ENCODE measurements around the gene DNAJC7.

The DNAJC7 gene

DNA sequence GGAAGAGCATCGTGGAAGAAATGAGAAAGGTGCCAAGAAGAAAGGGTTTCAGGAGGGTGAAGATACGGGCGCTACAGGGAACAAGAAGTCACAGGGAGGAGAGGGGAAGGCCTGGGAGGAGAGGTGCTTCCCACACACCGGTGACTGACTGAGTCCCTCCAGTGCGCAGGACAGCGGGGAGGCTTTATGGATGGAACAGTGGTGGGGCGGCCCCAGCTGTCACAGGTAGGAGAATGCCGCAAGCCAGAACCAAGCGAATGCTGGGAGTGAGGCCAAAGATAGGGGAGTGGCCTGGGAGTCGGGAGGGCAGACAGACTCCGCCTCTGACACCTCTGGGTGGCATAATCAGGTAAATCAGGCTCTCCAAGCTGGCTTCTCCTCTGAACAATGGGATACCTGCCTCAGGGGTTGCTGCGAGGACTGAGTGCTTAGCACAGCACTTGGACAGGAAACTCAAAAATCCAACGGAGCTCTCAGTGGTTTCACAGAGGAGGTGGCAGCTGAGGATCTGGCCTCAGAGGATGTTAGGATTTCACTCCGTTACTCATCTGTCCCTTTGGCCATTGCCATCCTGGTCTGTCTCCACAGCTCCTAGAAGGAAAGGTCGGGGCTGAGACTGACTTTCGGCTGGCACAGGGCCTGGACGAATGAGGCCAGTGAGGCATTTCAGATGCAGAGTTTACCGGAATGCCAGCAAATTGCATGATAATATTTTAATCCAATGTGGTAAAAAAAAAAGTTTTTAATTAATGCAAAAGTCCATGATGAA lies 51.4 kb downstream of the DNAJC7 start:
- no peak for DNase-seq (ENCODE audit: low read depth)
- peak overlapping the region; percentile 87 for H3K4me3 ChIP-seq (ENCODE audit: low read depth, low read length)

DNA sequence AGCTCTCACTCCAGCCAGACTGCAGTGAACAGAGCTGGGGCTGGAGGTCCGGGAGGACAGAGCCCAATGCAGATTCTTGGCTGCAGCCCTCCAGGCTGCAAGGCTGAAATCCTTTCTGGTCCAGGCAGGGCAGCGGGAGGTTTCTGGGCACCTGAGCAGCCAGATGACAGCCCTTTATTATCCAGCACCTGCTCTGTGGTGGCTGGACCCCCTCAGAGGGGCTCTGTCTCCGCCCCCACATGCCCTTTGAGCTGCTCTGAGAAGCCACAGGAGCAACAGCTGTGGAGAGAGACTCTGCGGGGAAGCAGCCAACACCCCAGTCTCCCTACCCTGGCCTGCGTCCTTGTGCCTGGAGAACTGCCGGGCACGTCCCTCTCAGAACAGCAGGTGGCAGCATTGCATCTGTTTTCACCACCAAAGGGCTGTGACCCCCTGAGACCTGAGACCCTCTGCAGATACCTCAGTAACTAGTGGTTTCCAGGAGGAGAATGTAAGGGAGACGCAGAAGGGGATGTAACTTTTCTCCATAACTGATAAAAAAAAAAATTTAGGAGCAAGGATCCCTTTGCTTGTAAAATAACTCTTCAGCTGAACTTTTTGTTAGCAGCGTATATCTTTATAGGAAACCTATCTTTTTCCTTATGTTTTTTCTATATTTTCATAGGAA lies 54.3 kb downstream of the DNAJC7 start:
- H3K4me3 ChIP-seq (ENCODE audit: low read depth, low read length): no peak overlapping the region
- DNase-seq (ENCODE audit: low read depth): peak; percentile 40

GRCh38 chr17:41962111-41962510 lies 55.1 kb downstream of the DNAJC7 start:
- H3K4me3 ChIP-seq (ENCODE audit: low read depth, low read length): no peak overlapping the region
- no peak for DNase-seq (ENCODE audit: low read depth)

DNA sequence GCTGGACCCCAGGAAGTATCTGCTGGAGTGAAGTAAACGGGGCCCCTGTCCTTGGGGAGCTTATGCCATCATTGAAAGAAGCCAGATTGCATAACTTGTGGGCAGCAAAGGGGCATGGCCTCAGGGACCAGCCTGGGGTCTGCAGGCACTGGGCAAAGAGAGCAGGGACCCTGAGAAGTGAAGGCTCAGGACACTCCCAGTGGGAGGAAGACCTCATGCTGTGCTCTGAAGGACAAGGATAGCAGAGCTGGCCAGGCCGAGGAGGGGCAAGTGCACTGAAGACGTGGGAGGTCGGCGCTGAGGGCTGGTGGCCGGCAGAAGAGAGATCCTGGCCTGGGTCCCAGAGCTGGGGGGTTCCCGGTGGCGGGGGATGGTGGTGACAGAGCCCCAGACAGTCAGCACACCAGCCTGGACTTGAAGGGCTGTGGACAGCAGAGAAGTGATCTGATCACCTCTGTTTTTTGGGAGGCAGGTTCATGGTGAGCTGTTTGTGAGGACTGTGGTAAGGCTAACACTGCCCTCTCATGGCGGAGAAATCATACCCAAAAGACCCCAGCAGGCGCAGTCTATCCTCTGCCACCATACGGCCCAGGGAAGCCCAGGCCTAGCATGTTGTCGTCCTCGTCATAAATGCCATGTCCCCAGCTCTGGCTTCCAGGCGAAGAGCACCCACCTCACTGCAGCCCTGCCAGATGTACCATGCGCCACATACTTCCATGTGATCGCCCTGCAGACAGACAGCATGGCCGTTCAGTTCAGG lies 57.7 kb downstream of the DNAJC7 start:
- H3K4me3 ChIP-seq (ENCODE audit: low read depth, low read length): no peak overlapping the region
- no peak for DNase-seq (ENCODE audit: low read depth)

GRCh38 chr17:41959030-41959335 lies 58.3 kb downstream of the DNAJC7 start:
- no peak for DNase-seq (ENCODE audit: low read depth)
- H3K4me3 ChIP-seq (ENCODE audit: low read depth, low read length): no peak overlapping the region

DNA sequence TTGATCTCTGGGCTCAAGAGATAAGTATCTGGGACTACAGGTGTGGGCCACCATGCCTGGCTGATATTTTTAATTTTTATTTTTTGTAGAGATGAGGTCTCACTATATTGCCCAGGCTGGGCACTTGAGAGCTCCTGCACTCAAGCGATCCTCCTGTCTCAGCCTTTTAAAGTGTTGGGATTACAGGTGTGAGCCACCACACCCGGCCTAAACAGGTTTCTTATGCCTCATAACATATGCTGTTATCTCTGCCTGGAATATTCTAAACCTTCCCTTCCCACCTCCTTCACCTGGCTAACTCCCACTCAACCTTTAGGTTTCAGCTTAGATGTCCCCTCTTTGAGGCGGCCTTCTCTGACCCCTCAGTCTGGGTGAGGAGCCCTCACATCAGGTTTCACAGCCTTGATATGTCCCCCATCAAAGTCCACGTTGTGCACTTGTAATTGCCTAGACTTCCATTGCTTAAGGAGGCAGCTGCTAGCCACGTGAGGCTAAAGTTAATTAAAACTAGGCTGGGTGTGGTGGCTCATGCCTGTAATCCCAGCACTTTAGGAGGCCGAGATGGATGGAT lies 59.3 kb downstream of the DNAJC7 start:
- DNase-seq (ENCODE audit: low read depth): no peak
- H3K4me3 ChIP-seq (ENCODE audit: low read depth, low read length): no peak overlapping the region

DNA sequence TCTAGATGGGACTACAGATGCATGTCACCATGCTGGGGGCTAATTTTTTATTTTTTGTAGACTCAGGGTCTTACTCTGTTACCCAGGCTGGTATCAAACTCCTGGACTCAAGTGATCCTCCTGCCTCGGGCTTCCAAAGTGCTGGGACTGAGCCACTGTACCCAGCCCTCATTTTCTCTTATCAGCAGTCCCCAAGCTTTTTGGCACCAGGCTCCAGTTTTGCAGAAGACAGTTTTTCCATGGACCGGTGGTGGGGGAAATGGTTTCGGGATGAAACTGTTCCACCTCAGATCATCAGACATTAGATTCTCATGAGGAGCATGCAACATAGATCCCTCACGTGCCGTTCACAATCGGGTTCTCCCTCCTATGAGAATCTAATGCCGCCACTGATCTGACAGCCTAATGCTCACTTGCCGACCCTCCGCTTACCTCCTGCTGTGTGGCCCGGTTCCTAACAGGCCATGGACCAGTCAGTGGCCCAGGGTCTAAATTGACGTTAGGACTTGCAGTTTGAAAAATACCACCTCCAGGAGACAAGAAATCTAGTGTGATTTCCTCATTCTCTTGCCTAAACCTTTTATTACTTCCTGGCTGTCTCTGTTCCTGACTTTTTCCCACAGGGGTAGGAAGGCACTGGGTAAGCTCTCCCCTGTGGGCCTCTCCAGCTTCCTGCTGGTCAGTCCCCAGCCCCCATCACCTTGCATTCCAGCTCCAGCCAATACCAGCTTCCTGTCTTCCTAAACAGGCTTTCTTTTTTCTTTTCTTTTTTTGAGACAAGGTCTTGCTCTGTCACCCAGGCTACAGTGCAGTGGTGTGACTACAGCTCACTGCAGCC lies 60.0 kb downstream of the DNAJC7 start:
- peak; percentile 21 for DNase-seq (ENCODE audit: low read depth)
- H3K4me3 ChIP-seq (ENCODE audit: low read depth, low read length): no peak overlapping the region

GRCh38 chr17:41956522-41956921 lies 60.7 kb downstream of the DNAJC7 start:
- DNase-seq (ENCODE audit: low read depth): no peak
- no peak overlapping the region for H3K4me3 ChIP-seq (ENCODE audit: low read depth, low read length)

DNA sequence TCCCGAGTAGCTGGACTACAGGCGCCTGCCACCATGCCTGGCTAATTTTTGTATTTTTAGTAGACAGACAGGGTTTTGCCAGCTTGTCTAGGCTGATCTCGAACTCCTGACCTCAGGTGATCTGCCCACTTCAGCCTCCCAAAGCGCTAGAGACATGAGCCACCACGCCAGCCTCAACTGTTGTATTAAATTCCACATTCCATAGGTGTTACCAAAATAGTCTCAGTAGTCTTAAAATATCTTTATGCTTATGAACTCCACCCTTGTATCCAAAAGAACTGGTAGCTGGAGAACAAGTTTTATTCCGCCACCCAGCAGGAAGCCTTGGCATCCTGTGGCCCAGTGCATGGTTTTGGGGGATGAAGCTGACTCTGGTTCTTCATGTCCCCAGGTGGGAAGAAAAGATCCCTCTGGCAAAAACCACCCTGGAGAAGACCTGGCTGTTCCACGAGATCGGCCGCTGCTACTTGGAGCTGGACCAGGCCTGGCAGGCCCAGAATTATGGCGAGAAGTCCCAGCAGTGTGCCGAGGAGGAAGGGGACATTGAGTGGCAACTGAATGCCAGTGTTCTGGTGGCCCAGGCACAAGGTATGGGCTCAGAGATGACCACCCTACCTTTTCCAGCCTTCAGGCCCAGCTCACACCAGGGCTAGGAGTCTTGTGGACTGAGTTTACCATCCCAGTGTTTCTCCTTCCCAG lies 68.3 kb downstream of the DNAJC7 start:
- H3K4me3 ChIP-seq (ENCODE audit: low read depth, low read length): no peak overlapping the region
- no peak for DNase-seq (ENCODE audit: low read depth)

- H3K4me3 ChIP-seq (ENCODE audit: low read depth, low read length): no peak overlapping the region
- no peak for DNase-seq (ENCODE audit: low read depth)
Measured at GRCh38 chr17:41944943-41945342, 72.3 kb downstream of the DNAJC7 start.

- H3K4me3 ChIP-seq (ENCODE audit: low read depth, low read length): no peak overlapping the region
- DNase-seq (ENCODE audit: low read depth): no peak
Measured at GRCh38 chr17:41943492-41943891, 73.7 kb downstream of the DNAJC7 start.

DNA sequence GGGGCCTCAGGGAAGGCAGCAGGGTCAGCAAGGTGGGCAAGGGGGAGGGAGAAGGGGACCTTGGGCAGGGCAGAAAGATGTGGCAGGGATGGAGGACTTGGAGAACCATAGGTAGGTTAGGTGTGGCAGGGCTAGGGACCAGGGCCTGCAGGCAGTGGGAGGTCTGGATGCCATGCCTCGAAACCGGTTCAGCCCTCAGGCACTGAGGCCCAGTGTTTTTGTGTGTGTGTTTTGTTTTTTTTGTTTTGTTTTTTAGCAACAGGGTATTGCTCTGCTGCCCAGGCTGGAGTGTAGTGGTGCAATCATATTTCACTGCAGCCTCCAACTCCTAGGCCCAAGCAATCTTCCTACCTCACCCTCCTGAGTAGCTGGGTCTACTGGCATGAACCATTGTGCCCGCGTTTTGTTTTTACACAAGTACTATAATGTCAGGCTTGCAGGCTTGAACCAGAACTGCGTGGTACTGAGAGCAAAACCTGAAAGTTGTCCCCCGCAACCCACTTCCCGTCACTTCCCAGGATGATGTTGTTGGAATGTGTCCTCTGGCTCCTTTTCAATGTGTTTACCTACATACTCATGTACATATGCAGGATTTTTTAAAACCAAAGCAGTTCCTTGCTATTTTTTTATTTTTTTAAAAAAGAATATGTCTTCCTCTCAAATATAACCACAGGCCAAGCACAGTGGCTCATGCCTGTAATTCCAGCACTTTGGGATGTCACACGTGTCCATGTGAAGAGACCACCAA lies 74.4 kb downstream of the DNAJC7 start:
- H3K4me3 ChIP-seq (ENCODE audit: low read depth, low read length): no peak overlapping the region

GRCh38 chr17:41941168-41941567 lies 76.1 kb downstream of the DNAJC7 start:
- DNase-seq (ENCODE audit: low read depth): no peak
- no peak overlapping the region for H3K4me3 ChIP-seq (ENCODE audit: low read depth, low read length)

More for the DNA sequence above, 74.4 kb downstream of the DNAJC7 start:
- DNase-seq (ENCODE audit: low read depth): no peak

DNA sequence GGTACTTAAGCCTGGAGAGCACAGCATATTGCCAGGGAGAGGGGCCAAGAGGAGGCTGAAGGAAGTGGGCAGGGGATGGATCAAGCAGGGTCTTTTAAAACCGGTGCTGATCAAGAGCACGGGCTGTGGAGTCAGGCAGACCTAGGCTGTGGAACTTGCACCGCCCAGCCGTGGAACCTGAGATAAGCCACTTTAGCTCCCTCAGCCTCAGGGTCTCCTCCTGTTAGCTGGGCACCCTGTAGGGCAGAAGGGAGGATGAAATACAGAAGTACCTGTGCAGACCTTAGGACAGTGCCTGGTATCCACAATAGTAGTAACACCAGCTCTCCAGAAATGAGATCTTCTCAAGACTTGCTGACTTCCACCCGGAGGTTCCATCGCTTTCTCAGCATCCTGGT lies 77.5 kb downstream of the DNAJC7 start:
- DNase-seq (ENCODE audit: low read depth): no peak
- no peak overlapping the region for H3K4me3 ChIP-seq (ENCODE audit: low read depth, low read length)

DNA sequence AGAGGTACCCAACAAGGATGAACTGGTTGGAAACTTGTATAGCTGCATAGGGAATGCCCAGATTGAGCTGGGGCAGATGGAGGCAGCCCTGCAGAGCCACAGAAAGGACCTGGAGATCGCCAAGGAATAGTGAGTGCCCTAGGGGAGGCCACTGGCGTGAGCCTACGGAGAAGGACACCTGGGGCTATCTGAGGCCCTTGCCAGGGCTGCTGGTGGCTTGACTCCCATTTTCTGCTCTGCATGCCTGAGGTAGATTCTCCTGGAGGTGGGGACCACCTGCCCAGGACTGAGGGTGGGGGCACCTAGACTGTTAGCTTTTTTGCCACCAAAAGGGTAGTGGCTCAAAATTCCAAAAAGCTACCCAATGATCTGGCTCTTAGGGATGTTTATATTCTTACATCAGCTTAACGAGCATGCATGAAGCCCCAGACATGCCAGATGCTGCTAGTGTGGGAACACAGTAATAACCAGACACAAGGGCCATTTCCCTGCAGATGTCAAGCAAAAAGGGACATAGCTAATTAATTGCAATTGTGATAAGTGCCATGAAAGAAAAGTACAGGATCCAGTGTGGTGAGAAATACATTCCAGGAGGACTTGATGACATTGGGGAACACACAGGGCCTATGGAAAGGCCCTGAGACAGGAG lies 78.1 kb downstream of the DNAJC7 start:
- DNase-seq (ENCODE audit: low read depth): no peak
- H3K4me3 ChIP-seq (ENCODE audit: low read depth, low read length): no peak overlapping the region

DNA sequence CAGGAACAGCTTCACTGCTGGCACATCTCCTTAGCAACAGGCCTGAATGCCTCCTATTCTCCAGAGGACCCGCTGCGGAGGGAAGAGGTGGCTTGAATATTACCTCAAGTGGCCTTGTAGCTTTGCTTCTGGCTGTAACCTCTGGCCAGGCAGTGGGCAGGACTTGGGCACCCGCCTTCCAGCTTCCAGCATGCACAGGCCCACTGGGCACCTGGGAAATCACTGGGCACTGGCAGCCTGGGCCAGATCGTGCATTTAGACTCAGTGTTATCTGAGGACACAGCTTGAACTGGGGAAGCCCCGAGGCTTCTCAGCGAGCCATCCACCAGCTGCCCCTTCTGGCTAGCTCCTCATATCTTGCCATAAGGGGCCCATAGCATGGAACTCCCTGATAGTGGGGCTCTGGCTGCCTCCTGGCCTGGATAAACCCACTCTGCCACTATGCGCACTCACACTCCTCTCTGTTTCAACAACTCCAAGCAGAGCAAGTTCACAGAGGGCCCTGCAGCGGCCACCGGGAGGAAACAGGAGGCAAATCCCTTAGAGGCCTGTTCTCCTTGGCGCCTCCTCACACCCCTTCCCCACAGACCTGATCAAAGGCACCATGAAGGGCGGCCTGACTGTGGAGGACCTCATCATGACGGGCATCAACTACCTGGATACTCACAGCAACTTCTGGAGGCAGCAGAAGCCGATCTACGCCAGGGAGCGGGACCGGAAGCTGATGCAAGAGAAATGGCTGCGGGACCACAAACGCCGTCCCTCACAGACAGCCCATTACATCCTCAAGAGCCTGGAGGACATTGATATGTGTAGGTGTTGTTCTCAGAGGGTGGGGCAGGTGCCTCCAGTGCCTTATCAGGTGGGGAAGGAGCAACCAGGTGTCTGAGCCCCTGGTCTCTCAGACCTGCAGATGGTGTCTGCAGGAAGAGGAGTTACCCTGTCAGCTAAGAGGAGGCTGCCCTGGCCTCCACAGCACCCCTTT lies 79.0 kb downstream of the DNAJC7 start:
- no peak overlapping the region for H3K4me3 ChIP-seq (ENCODE audit: low read depth, low read length)
- no peak for DNase-seq (ENCODE audit: low read depth)

GRCh38 chr17:41935641-41936040 lies 81.6 kb downstream of the DNAJC7 start:
- no peak overlapping the region for H3K4me3 ChIP-seq (ENCODE audit: low read depth, low read length)
- DNase-seq (ENCODE audit: low read depth): no peak
